HG03097 (cell line): Measurements from ENCODE around the gene TRIAP1.
A peak's percentile ranks its signal among the peaks of the same experiment; 100 is the strongest.
"Not testable (repeated sequence)": the region's sequence is repeated elsewhere in the genome, so short reads cannot be mapped to it uniquely, and the experiment has no call there.

Experiments
- ATAC-seq: cut with Tn5 transposase; IDR thresholded peaks from one replicate; pipeline ENCODE4 v1.9.1; 2021; ENCODE audit not compliant: unreplicated experiment, low FRiP score

TRIAP1 gene

DNA sequence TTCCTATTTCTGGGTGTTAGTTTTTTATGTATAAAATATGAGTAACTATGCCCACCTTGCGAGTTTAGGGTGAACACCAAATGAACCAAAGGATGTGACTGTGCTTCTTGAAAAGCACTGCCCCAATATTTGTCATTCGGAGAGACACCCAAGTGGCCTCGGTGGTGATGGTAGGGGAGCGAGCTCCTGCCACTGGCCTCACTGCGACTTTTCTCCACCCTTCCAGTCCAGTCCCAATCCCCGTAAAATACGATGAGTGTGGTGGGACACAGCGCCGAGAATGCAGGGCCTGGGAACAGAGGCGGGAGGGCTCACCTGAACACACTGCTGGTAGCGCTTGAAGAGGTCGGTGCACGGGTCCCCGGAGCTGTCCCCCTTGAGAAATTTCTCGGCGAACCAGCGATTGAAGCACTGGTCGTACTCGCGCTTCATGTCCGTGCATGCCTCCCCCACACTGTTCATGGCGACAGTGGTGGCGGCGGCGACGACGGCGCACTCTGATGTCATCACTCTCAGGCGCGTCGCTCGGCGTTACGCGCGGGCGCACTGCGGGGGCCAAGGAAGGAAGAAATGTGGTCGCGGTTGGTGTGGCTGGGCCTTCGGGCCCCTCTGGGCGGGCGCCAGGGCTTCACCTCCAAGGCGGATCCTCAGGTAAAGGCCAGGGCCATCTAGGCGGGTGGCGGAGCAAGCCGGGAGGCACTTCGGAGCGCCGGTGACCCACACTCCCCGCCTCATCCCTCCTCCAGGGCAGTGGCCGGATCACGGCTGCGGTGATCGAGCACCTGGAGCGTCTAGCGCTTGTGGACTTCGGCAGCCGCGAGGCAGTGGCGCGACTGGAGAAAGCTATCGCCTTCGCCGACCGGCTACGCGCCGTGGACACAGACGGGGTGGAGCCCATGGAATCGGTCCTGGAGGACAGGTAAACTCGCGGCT, at the start of gene TRIAP1, which contains the start of gene GATC:
TRIAP1 (minus strand) TSS at position 474 of the 933 bp plus-strand sequence; CDS start at position 462, 12 bp downstream.
GATC (plus strand) TSS at position 534 of the 933 bp plus-strand sequence; CDS start at position 571, 37 bp downstream.
- peak; percentile 80 for ATAC-seq

- no peak for ATAC-seq
Observed at GRCh38 chr12:120495186-120495730, 49.1 kb upstream of the TRIAP1 start.

DNA sequence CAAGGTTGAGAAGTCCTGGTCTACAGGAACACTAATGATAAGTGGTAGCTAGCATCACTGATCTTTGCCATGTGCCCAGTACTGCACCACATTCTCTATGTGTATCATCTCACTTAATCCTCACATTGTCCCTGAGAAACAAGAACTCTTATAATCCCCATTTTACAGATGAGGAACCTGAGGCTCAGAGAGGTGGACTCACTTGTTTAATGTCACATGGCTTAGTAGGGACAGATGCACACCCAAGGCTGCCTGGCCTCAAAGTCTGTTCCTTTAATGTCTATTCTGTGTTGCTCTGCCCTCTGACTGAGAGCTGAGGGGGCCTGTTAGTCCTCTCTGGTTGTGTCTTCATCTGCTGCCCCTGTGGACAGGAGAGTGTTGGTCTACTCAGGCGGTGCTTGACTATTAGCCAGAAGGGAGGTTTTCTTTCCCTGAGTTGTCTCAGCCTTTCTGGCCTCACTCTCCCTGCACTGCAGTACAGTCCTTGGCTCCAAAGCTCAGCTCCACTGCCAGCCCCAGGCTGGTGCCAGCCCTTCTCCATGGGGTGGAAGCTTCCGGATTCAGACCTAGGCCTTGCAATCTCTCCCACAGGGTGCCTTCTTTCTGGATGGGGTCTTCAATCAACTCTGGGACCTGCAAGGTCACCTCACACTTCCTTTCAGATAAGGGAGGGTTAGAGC, 44.8 kb upstream of the TRIAP1 start:
- no peak for ATAC-seq

DNA sequence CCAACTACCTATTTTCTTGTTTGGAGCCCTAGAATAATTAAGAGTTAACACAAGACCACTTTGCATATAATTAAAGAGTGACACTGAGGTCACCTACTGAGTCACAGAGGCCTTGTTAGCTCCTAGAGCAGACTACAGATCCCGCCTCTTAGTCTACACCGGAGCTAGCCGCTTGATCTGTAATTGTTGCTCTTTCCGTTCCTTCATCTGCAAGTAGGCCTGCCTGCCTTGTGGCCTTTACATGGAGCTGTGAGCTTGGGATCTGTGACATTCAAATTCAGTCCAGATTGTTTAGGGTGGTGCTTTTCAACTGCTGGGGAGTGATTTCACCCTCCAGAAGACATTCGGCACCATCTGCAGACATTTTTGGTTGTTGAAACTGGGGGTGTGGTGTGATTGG, 44.1 kb upstream of the TRIAP1 start:
- ATAC-seq = no peak

GRCh38 chr12:120489018-120489417, 42.8 kb upstream of the TRIAP1 start:
- ATAC-seq = no peak

DNA sequence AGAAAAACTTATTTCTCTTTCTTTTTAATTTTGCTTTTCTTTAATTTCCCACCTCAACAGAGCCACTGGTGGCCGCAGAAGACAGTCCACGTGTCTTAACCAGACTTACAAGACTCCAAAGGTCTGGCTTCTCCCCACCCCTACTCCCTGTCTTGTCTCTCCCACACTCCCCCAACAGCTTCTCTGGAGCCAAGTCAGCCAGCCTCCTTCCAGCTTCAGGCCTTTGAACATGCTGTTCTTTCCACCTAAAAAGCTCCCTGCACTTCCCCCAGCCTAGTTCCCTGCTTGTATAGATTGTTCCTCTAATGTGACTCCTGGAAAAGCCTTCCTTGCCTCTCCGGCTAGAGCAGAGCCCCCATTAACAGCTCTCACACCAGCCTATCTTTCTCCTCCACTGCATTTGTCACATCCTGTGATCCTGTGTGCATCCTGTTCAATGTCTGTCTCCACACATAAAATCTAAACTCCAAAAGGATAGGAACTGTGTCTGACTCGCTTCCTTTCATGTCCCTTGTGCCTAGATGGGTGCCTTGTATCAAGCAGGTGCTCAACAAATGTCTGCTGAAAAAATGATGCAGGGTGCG, 42.0 kb upstream of the TRIAP1 start:
- ATAC-seq = no peak

- ATAC-seq = not testable (repeated sequence)
Observed at GRCh38 chr12:120487552-120487951, 41.4 kb upstream of the TRIAP1 start.

DNA sequence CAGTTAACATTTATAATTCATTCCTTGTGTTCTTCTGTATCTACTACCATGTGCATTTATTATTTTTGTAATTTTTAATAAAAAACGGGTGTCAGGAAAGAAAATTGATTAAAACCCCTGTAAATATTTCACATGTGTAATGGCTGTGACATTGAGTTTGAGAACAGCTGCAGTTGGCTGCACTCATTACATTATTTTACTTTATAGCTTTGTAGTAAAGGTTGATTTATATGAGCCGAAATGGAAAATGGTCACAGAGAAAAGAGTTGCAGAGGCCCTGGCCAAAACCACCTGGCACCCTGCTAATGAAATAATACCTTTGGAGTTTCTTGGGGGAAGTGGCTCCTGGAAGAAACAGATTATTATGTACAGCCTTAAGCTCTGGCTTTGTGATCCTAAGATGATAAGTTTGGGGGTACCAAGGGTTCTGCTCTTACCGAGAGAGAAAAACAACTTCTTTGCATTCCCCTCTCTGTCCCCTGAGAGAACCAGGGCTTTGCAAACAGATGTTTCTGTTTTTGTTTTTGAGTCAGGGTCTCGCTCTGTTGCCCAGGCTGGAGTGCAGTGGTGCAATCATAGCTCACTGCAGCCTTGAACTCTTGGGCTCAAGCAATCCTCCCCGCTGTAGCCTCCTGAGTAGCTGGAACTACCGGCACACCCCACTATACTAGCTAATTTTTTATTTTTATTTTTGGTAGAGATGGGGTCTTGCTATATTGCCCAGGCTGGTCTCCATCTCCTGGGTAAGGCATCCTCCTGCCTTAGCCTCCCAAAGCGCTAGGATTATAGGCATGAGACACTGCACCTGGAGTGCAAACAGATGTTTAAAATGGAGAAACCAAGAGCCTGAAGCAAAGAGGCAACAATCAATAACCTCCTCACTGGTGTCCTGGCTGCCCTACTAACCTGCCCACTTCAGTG, 40.0 kb upstream of the TRIAP1 start:
- no peak for ATAC-seq

DNA sequence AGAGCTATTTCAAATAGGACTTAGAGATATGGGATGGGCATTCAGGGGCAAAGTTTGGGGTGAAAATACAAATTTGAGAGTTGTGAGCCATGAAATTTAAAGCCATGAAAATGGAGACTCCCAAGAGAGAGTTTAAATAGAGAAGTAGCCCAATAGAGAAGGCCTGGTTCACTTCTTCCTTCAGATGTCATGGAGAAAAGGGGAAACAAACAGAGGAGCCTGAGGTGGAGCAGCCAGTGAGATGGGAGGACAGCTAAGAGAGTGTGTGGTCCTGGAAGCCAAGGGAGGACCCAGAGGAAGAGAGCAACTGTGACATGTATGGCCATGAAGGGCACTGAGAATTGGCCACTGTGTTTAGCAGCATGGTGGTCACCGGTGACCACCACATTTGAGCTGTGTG, 37.4 kb upstream of the TRIAP1 start:
- ATAC-seq = no peak

DNA sequence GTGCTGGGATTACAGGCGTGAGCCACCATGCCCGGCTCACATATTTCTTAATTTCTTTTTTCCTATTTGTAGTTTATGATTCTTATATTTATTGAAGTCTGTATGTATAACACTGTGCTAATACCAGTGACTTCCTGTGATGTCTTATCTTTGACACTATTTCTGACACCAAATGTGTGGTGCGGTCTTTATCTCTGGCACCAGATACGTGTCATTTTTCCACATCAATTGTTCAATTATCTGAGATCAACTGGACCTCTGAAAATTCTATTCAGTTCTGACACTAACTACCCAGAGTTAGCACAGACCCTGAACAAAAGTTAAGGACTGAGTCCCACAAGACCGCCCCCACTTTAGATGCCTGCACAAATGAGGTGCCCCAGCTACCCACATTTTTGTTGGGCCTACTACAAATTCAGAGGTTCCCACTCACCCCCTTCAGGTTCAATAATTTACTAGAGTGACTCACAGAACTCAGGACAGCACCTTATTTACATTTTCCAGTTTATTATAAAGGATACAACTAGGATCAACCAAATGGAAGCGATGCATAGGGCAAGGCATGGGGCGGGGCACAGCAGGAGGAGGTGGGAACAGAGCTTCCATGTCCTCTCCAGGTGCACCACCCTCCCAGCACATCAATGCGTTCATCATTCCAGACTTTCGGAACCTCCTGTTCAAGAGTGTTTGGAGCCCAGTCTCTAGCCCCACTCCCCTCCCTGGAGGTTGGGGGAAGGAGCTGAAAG, 35.0 kb upstream of the TRIAP1 start:
- no peak for ATAC-seq

DNA sequence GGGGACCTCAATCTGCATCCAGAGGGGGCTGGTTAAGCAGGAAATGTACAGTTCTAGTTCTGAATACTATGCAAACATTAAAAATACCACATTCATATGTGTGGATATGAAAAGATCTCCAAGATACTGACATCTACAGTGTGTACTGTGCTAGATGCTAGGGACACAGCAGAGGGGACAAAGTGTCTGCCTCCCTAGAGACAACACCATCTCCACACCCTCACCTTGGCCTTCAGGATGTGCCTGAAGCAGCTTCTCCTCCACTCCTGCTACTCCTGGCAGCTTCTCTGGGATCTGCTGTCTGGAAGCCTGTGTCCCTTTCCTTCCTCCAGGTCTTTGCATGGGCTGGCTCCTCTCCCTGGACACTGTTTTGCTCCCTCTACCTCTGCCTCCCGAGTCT, 34.0 kb upstream of the TRIAP1 start:
- no peak for ATAC-seq

DNA sequence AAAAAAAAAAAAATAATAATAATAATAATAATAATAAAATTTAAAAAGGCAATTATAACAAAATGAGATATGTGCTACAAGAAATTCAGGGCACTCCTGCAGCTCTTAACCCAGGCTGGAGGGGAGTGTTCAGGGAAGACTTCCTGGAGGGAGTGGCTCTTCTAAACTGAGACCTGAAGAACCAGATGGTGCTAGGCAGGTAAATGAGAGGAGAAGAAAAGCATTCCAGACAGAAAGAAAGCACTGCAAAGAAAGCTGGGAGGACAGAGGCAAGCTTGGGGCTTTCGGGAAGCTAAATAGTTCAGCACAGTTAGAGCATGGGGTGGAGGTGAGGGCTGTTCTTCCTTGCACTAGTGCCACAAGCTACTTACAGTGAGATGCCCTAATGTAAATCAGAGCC, 33.3 kb upstream of the TRIAP1 start:
- no peak for ATAC-seq

DNA sequence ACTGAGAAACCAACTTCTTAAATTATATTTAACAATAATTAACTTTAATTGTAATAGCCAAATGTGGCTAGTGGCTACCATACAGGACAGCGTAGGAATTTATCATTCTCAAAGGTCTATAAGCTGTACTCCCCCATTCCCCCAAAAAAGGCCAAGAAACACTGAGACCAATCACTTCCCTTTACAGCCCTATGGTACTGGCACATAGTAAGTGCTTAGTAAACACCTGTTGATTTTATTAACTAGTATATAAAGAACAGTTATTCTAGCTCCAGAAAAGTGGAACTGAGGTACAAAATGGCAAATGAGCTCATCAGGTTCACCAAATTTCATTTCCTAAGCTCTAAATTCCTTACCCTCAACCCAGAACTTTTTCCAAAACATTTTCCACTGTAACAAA, 29.5 kb upstream of the TRIAP1 start:
- no peak for ATAC-seq

- ATAC-seq = no peak
Observed at GRCh38 chr12:120474616-120474960, 28.4 kb upstream of the TRIAP1 start.

GRCh38 chr12:120473807-120474615, 27.8 kb upstream of the TRIAP1 start:
- no peak for ATAC-seq

DNA sequence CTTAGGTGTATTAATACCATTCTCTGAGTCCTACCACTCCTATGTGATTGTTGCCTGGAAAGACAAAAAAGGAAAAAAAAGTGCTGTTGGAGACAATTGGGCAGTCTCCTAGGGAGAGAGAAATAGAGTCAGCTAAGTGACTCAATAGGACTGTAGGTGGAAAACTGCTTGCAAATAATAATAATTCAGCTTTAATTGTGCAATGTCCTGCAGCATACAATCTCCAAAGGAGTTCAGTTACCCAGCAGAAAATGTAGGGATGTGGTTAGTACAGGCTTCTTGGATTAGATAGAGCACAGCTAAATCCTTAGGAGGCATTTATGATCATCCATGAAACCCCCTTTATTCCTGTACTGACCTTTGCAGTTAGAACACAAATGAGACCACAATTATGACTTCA, 26.3 kb upstream of the TRIAP1 start:
- no peak for ATAC-seq

GRCh38 chr12:120470150-120470784, 24.1 kb upstream of the TRIAP1 start:
- ATAC-seq = no peak
